HepG2 (cell line): ENCODE measurements around the gene CACNG7. TPM values are rescaled to one million over a fixed set of nuclear protein-coding genes. Genes with fewer than 3 reads are reported as not detected.

Source experiments
- ARNTL ChIP-seq: sonication (generic); formaldehyde crosslinking; IDR thresholded peaks from 2 replicates; pipeline ENCODE4 v1.4.0; 2020; ENCODE audit warnings: mild to moderate bottlenecking, missing genetic modification reagents
- HNRNPLL ChIP-seq: fragments of 200-400 bp; formaldehyde crosslinking; IDR thresholded peaks from 2 replicates; pipeline ENCODE4 v1.6.1; 2017; ENCODE audit warnings: mild to moderate bottlenecking, low read depth, low read length; ENCODE audit not compliant: poor library complexity, severe bottlenecking
- KLF15 ChIP-seq: sonication (generic); formaldehyde crosslinking; IDR thresholded peaks from 2 replicates; pipeline ENCODE4 v1.8.1; 2023; ENCODE audit warnings: borderline replicate concordance, mild to moderate bottlenecking, inconsistent platforms, missing genetic modification reagents, mixed read lengths
- MAFF ChIP-seq: IDR thresholded peaks from 2 replicates; pipeline ENCODE4 v1.6.1; 2011; ENCODE audit warnings: low read depth, low read length, improper control_type of control experiment
- MAZ ChIP-seq, 2 experiments: sonication (generic) in 1 of 2; formaldehyde crosslinking in 1 of 2; IDR thresholded peaks; 2 replicates each; pipeline versions ENCODE4 v1.5.0 to v1.6.1; 2012 to 2020; ENCODE audit warnings: low read depth in 2 of 2, mild to moderate bottlenecking in 2 of 2, borderline replicate concordance in 1 of 2, improper control_type of control experiment in 1 of 2, low read length in 1 of 2, missing genetic modification reagents in 1 of 2, moderate library complexity in 1 of 2
- MED1 ChIP-seq: sonication (generic); formaldehyde crosslinking; IDR thresholded peaks from 2 replicates; pipeline ENCODE4 v1.4.0; 2020; ENCODE audit warnings: missing genetic modification reagents
- NR2F1 ChIP-seq, 2 experiments: fragments of 450-650 bp in 1 of 2; formaldehyde crosslinking in 1 of 2; IDR thresholded peaks; 2 replicates each; pipeline versions ENCODE4 v1.5.0 to v1.6.1; 2016 to 2020; ENCODE audit warnings: mild to moderate bottlenecking in 1 of 2, missing compliant biosample characterization in 1 of 2, missing genetic modification reagents in 1 of 2, moderate library complexity in 1 of 2
- SIX4 ChIP-seq: sonication (generic); formaldehyde crosslinking; IDR thresholded peaks from 2 replicates; pipeline ENCODE4 v1.4.0; 2020; ENCODE audit warnings: missing genetic modification reagents
- SP1 ChIP-seq, 2 experiments: fragments of 450-650 bp in 1 of 2; sonication (generic) in 1 of 2; formaldehyde crosslinking in 1 of 2; IDR thresholded peaks; 2 replicates each; pipeline versions ENCODE4 v1.4.0 to v1.6.1; 2016 to 2020; ENCODE audit warnings: missing genetic modification reagents in 1 of 2
- SP4 ChIP-seq: sonication (generic); formaldehyde crosslinking; IDR thresholded peaks from 2 replicates; pipeline ENCODE4 v1.8.1; 2023; ENCODE audit warnings: mild to moderate bottlenecking, missing genetic modification reagents
- TARDBP ChIP-seq: sonication (generic); formaldehyde crosslinking; IDR thresholded peaks from 2 replicates; pipeline ENCODE4 v1.8.0; 2022; ENCODE audit warnings: mild to moderate bottlenecking, missing genetic modification reagents
- YY1 ChIP-seq: IDR thresholded peaks from 2 replicates; pipeline ENCODE4 v1.6.1; 2011; ENCODE audit warnings: low read length, low read depth, moderate library complexity, mild to moderate bottlenecking; ENCODE audit not compliant: insufficient read depth, insufficient replicate concordance
- ZNF121 ChIP-seq: sonication (generic); formaldehyde crosslinking; IDR thresholded peaks from 2 replicates; pipeline ENCODE4 v1.5.0; 2020; ENCODE audit warnings: mild to moderate bottlenecking, missing genetic modification reagents
- ZNF143 ChIP-seq: sonication (generic); formaldehyde crosslinking; IDR thresholded peaks from 2 replicates; pipeline ENCODE4 v1.4.0; 2020; ENCODE audit warnings: missing genetic modification reagents
- ZNF333 ChIP-seq: sonication (generic); formaldehyde crosslinking; IDR thresholded peaks from 2 replicates; pipeline ENCODE4 v1.4.0; 2020; ENCODE audit warnings: mild to moderate bottlenecking, missing genetic modification reagents, borderline replicate concordance
- ZNF766 ChIP-seq: sonication (generic); formaldehyde crosslinking; IDR thresholded peaks from 2 replicates; pipeline ENCODE4 v1.5.0; 2020; ENCODE audit warnings: missing genetic modification reagents, borderline replicate concordance
- polyA plus RNA-seq, 8 experiments: library from polyadenylated mRNA; depleted of rRNA in 3 of 8; stranded (reverse) in 7 of 8; unstranded in 1 of 8; fragments of >200 nt; fragmentation: Illumina TruSeq in 4 of 8; extraction: Trizol in 4 of 8; gene quantifications; 2 replicates each; pipeline versions ENCODE4 v1.2.1 to v1.2.3, GENCODE V29; 2011 to 2016; ENCODE audit warnings: low read depth in 4 of 8, missing spikeins in 1 of 8, mixed read lengths in 1 of 8; ENCODE audit not compliant: insufficient read depth in 1 of 8
- total RNA-seq, 5 experiments: library from RNA; depleted of rRNA; stranded (reverse); fragments of >200 nt; fragmentation: Illumina TruSeq; extraction: Trizol; gene quantifications; 2 replicates each; pipeline ENCODE4 v1.2.3, GENCODE V29; 2016; ENCODE audit warnings: low read depth in 1 of 5
- TF ChIP-seq, protein P1 (sequence below): IDR thresholded peaks from 2 replicates; pipeline ENCODE4 v1.6.1; 2012; ENCODE audit warnings: low read length, improper control_type of control experiment
- TF ChIP-seq, protein P2 (sequence below): sonication (generic); formaldehyde crosslinking; IDR thresholded peaks from 2 replicates; pipeline ENCODE4 v1.9.0; 2022; ENCODE audit warnings: missing genetic modification reagents, mild to moderate bottlenecking, borderline replicate concordance
- TF ChIP-seq, protein P3 (sequence below): sonication (generic); IDR thresholded peaks from 2 replicates; pipeline ENCODE4 v1.6.1; 2016; ENCODE audit warnings: low read depth, borderline replicate concordance

CACNG7 gene
- total and polyA plus RNA-seq, 2 of the 13 experiments (the other 11 are each of a cell fraction or from before 2014, with no cell fraction given), result not detected

DNA sequence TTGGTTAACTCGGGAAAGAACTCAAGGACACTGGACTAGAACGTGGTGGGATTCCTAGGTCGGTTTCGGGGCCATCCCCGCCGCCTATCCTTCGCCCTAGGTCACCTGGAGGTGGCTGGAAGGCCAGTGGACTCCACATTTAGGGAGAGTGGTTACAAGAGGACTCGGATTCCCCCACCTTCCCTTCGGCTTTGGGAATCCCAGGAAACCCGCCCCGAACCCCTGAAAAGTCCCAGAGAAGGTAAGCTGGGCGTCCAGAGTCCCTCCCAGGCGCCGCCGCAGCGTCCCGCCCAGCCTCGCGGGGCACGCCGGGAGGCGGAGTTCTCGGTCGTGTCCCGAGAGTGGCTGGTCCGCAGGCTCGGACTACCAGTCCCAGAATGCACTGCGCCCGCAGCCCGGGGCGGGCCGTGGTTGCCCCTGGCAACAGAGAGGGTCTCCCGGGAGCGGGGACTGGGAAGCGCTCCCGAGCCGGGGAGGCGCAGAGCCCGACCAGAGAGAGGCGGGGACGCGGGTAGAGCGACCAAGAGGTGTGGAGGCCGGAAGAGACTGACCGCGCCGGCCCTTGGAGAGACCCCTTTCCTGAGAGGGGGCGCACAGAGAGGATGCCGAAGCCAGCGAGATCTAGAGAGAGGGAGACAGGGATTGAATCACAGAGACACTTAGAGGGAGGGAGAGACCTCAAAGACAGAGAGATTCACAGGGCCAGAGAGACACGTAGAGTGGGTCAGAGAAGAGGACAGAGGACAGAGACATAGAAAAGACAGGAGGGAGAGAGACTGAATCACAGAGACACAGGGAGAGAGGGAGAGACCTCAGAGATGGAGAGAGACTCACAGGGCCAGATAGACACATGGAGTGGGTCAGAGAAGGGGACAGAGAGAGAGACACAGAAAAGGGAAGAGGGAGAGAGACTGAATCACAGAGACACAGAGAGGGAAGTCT, 29.7 kb upstream of the CACNG7 start (continued):
- TF ChIP-seq, protein P1, sequence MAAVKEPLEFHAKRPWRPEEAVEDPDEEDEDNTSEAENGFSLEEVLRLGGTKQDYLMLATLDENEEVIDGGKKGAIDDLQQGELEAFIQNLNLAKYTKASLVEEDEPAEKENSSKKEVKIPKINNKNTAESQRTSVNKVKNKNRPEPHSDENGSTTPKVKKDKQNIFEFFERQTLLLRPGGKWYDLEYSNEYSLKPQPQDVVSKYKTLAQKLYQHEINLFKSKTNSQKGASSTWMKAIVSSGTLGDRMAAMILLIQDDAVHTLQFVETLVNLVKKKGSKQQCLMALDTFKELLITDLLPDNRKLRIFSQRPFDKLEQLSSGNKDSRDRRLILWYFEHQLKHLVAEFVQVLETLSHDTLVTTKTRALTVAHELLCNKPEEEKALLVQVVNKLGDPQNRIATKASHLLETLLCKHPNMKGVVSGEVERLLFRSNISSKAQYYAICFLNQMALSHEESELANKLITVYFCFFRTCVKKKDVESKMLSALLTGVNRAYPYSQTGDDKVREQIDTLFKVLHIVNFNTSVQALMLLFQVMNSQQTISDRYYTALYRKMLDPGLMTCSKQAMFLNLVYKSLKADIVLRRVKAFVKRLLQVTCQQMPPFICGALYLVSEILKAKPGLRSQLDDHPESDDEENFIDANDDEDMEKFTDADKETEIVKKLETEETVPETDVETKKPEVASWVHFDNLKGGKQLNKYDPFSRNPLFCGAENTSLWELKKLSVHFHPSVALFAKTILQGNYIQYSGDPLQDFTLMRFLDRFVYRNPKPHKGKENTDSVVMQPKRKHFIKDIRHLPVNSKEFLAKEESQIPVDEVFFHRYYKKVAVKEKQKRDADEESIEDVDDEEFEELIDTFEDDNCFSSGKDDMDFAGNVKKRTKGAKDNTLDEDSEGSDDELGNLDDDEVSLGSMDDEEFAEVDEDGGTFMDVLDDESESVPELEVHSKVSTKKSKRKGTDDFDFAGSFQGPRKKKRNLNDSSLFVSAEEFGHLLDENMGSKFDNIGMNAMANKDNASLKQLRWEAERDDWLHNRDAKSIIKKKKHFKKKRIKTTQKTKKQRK, result no peak
- TF ChIP-seq YY1, result peak; percentile 67
- peak; percentile 86 for TF ChIP-seq HNRNPLL
- TF ChIP-seq, protein P2, sequence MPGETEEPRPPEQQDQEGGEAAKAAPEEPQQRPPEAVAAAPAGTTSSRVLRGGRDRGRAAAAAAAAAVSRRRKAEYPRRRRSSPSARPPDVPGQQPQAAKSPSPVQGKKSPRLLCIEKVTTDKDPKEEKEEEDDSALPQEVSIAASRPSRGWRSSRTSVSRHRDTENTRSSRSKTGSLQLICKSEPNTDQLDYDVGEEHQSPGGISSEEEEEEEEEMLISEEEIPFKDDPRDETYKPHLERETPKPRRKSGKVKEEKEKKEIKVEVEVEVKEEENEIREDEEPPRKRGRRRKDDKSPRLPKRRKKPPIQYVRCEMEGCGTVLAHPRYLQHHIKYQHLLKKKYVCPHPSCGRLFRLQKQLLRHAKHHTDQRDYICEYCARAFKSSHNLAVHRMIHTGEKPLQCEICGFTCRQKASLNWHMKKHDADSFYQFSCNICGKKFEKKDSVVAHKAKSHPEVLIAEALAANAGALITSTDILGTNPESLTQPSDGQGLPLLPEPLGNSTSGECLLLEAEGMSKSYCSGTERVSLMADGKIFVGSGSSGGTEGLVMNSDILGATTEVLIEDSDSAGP (CRISPR knock-in tag), result peak; percentile 68; the same call in 1 of the 2 replicates
- TF ChIP-seq SIX4, result no peak
- no peak for TF ChIP-seq KLF15 (CRISPR knock-in tag)
- no peak for TF ChIP-seq SP1 (IDR thresholded peaks at IDR 0.05)
- peak; percentile 90 for TF ChIP-seq SP1 (CRISPR knock-in tag; IDR thresholded peaks at IDR 0.05)
- 0 out of 2 replicates have a peak, but pooled peaks have one; percentile 15 for TF ChIP-seq MED1 (CRISPR knock-in tag)
- no peak for TF ChIP-seq ZNF766
- peak; percentile 51; the same call in 1 of the 2 replicates for TF ChIP-seq MAZ (IDR thresholded peaks at IDR 0.05; ENCODE audit: borderline replicate concordance, low read depth, low read length)
- TF ChIP-seq MAZ (CRISPR knock-in tag; IDR thresholded peaks at IDR 0.05; ENCODE audit: low read depth), result peak; percentile 81
- no peak for TF ChIP-seq ARNTL (CRISPR knock-in tag)
- TF ChIP-seq NR2F1 (CRISPR knock-in tag; IDR thresholded peaks at IDR 0.05), result 0 out of 4 replicates have a peak, but pooled peaks of 1 of the 2 experiments have one; percentile 25
- TF ChIP-seq ZNF121, result no peak
- no peak for TF ChIP-seq MAFF
- no peak for TF ChIP-seq ZNF333
- peak; percentile 47 for TF ChIP-seq TARDBP (CRISPR knock-in tag)
- TF ChIP-seq SP4 (CRISPR knock-in tag), result peak; percentile 84
- TF ChIP-seq, protein P3, sequence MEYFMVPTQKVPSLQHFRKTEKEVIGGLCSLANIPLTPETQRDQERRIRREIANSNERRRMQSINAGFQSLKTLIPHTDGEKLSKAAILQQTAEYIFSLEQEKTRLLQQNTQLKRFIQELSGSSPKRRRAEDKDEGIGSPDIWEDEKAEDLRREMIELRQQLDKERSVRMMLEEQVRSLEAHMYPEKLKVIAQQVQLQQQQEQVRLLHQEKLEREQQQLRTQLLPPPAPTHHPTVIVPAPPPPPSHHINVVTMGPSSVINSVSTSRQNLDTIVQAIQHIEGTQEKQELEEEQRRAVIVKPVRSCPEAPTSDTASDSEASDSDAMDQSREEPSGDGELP, result peak; percentile 33; the same call in 1 of the 2 replicates
- TF ChIP-seq ZNF143, result peak; percentile 98
